GM12878 (cell line): ENCODE results near the gene SNX30. TPM values are rescaled to one million over a fixed set of nuclear protein-coding genes. Genes with fewer than 3 reads are reported as not detected.

Source experiments
- ATAC-seq: fragments of 200-7000 bp; cut with Tn5 transposase; 3 replicates; pipeline ENCODE4 v1.9.1; 2020; ENCODE audit warnings: mild to moderate bottlenecking, moderate library complexity
- BruUV-seq: library from RNA; stranded (reverse); fragments of 400-500 nt; replicated peaks from 2 replicates; lab custom pipeline; 2021; lab: Mats Ljungman, UMichigan
- CTCF ChIA-PET: fragments of 300-600 bp; sonication (Branson Sonifier 250); formaldehyde crosslinking; extraction: SDS; loops from one replicate; lab custom pipeline; 2021; ENCODE audit warnings: inconsistent platforms; lab: Yijun Ruan, JAX
- POLR2A ChIA-PET: fragments of 350-600 bp; formaldehyde crosslinking; extraction: SDS; loops from one replicate; lab custom pipeline; 2021; ENCODE audit warnings: inconsistent platforms; lab: Charles Lee
- RAD21 ChIA-PET: fragments of 300-600 bp; sonication (Branson Sonifier 250); formaldehyde crosslinking; loops from one replicate; lab custom pipeline; 2023; ENCODE audit warnings: antibody characterized with exemption; ENCODE audit not compliant: unreplicated experiment; lab: Charles Lee
- SMC1A ChIA-PET: fragments of 300-600 bp; sonication (Branson Sonifier 250); formaldehyde crosslinking; loops from one replicate; lab custom pipeline; 2023; ENCODE audit not compliant: unreplicated experiment, uncharacterized antibody; lab: Charles Lee
- DNase-seq: peaks from one replicate; pipeline ENCODE4 v3.0.0-alpha.2; 2011; ENCODE audit warnings: low read depth, low spot score
- FAIRE-seq: peaks from 3 replicates; lab custom pipeline; 2011; peaks lifted over from hg19 to GRCh38; lab: Jason Lieb, UNC
- H2AFZ ChIP-seq: 2 replicates; pipeline ENCODE4 v1.6.0; 2011; ENCODE audit warnings: low read depth, low read length, control low read depth; ENCODE audit not compliant: control insufficient read depth
- H3K27ac ChIP-seq: 2 replicates; pipeline ENCODE4 v1.5.1; 2011; ENCODE audit warnings: control low read depth; ENCODE audit not compliant: control insufficient read depth, insufficient read depth
- H3K27me3 ChIP-seq, 2 experiments: replicated peaks in 1 of 2; 2 replicates each; pipeline versions ENCODE4 v1.6.0 to v1.6.1; 2011; ENCODE audit warnings: low read length in 1 of 2; ENCODE audit not compliant: control insufficient read depth in 2 of 2, insufficient read depth in 2 of 2
- H3K36me3 ChIP-seq, 2 experiments: 2 replicates each; pipeline ENCODE4 v1.5.1; 2011; ENCODE audit warnings: low read length in 1 of 2; ENCODE audit not compliant: control insufficient read depth in 2 of 2, insufficient read depth in 2 of 2
- H3K4me1 ChIP-seq: 2 replicates; pipeline ENCODE4 v1.6.1; 2011; ENCODE audit warnings: mild to moderate bottlenecking, low read length, moderate library complexity, mixed read lengths; ENCODE audit not compliant: control insufficient read depth, insufficient read depth
- H3K4me2 ChIP-seq: 2 replicates; pipeline ENCODE4 v1.6.0; 2011; ENCODE audit warnings: control low read depth; ENCODE audit not compliant: control insufficient read depth, insufficient read depth
- H3K4me3 ChIP-seq: fragments of 200-600 bp; sonication (generic); 2 replicates; pipeline ENCODE4 v1.5.1; 2016
- H3K79me2 ChIP-seq: 2 replicates; pipeline ENCODE4 v1.6.0; 2011; ENCODE audit warnings: low read length; ENCODE audit not compliant: control insufficient read depth, insufficient read depth
- H3K9ac ChIP-seq: 2 replicates; pipeline ENCODE4 v1.8.0; 2011; ENCODE audit warnings: low read length, control low read depth, mixed read lengths; ENCODE audit not compliant: control insufficient read depth, insufficient read depth
- H3K9me3 ChIP-seq: replicated peaks from 3 replicates; pipeline ENCODE4 v1.5.1; 2011; ENCODE audit warnings: mild to moderate bottlenecking, low read length; ENCODE audit not compliant: control insufficient read depth, insufficient read depth
- H4K20me1 ChIP-seq: 2 replicates; pipeline ENCODE4 v1.6.0; 2011; ENCODE audit not compliant: control insufficient read depth, insufficient read depth
- BMI1 ChIP-seq: fragments of 450-650 bp; IDR thresholded peaks from 2 replicates; pipeline ENCODE4 v1.6.1; 2016; ENCODE audit warnings: mild to moderate bottlenecking, moderate library complexity, borderline replicate concordance
- CHD4 ChIP-seq: fragments of 200-600 bp; sonication (generic); IDR thresholded peaks from 2 replicates; pipeline ENCODE4 v1.6.1; 2016; ENCODE audit warnings: mild to moderate bottlenecking
- MEF2A ChIP-seq: IDR thresholded peaks from 2 replicates; pipeline ENCODE4 v1.6.1; 2011; ENCODE audit warnings: low read depth, mild to moderate bottlenecking, low read length, moderate library complexity; ENCODE audit not compliant: insufficient read depth
- MYB ChIP-seq: fragments of 150-350 bp; IDR thresholded peaks from 2 replicates; pipeline ENCODE4 v1.6.1; 2014; ENCODE audit warnings: mild to moderate bottlenecking, low read depth, low read length, borderline replicate concordance
- NFYB ChIP-seq: IDR thresholded peaks from 2 replicates; pipeline ENCODE4 v1.6.1; 2011; ENCODE audit warnings: low read depth, mild to moderate bottlenecking, low read length, improper control_type of control experiment, moderate library complexity; ENCODE audit not compliant: insufficient read depth
- NRF1 ChIP-seq: conservative IDR thresholded peaks from 2 replicates; pipeline ENCODE4 v1.6.1; 2011; ENCODE audit warnings: mild to moderate bottlenecking, low read depth, low read length, improper control_type of control experiment
- RELA ChIP-seq: fragments of 450-650 bp; IDR thresholded peaks from 2 replicates; pipeline ENCODE4 v1.8.0; 2014; ENCODE audit warnings: borderline replicate concordance; ENCODE audit not compliant: partially characterized antibody
- WGBS: methylation state at CpG from one replicate; pipeline ENCODE4 v1.1.6; 2016; ENCODE audit warnings: low lambda C conversion rate; ENCODE audit not compliant: insufficient replicate concordance, insufficient coverage; ENCODE audit errors: missing lambda C conversion rate; 5-methylcytosine and 5-hydroxymethylcytosine counted together
- in situ Hi-C: fragments of 300-500 bp; cut with MboI; formaldehyde crosslinking; loops from 9 replicates; pipeline ENCODE4 v1.14.3; 2018; ENCODE audit warnings: mixed read lengths
- intact Hi-C: fragments of 100-400 bp; cut with micrococcal nuclease; formaldehyde crosslinking; loops from one replicate; pipeline ENCODE4 v1.14.2; 2022; ENCODE audit not compliant: unreplicated experiment
- polyA plus RNA-seq, 11 experiments: library from polyadenylated mRNA; depleted of rRNA in 4 of 11; unstranded in 6 of 11; stranded (reverse) in 5 of 11; fragments of >200 nt; fragmentation: Nextera tagmentation in 4 of 11; fragmentation: Illumina TruSeq in 1 of 11; extraction: Ambion mirVana in 4 of 11; extraction: Trizol in 1 of 11; gene quantifications; 1 replicate in 1 of 11; 2 replicates in 10 of 11; pipeline versions ENCODE4 v1.2.1 to v1.2.3, GENCODE V29; 2011 to 2016; ENCODE audit warnings: inconsistent platforms in 2 of 11, missing spikeins in 2 of 11, low read depth in 1 of 11
- total RNA-seq, 4 experiments: library from RNA; depleted of rRNA in 3 of 4; stranded (reverse); fragments of >200 nt in 3 of 4; fragmentation: Illumina TruSeq in 1 of 4; extraction: Trizol in 1 of 4; gene quantifications; 2 replicates each; pipeline versions ENCODE4 v1.2.1 to v1.2.3, GENCODE V29; 2013 to 2021

Gene SNX30
- total and polyA plus RNA-seq, 10 of the 15 experiments (the other 5 are each of a cell fraction or from before 2014, with no cell fraction given): 0.53 to 4.0 (median 1.5) TPM

GRCh38 chr9:112852741-112853504 is 102.4 kb downstream of the SNX30 start:
- no peak overlapping the region for H3K9ac ChIP-seq
- no peaks in the 10 kb centered on the region for H3K79me2 ChIP-seq
- FAIRE-seq (no peak), DNase-seq (no peak), ATAC-seq (no peak)
- no peaks in the 10 kb centered on the region for H4K20me1 ChIP-seq
- ChIA-PET POLR2A (no interaction called here), RAD21 (no interaction called here), SMC1A (interaction anchor here (1.2 kb wide), 1 partner anchor 50 kb away, joined by 4 read pairs; no protein-coding TSS in a partner anchor), CTCF (interaction anchor here (1.8 kb wide), 1 partner anchor 50 kb away, joined by 8 read pairs; no protein-coding TSS in a partner anchor)
- H3K4me1 ChIP-seq: peaks cover 4% of the 10 kb centered on the region
- no peak overlapping the region for H3K4me3 ChIP-seq
- WGBS: 74% methylated on average over 13 of the region's 13 CpGs
- H3K36me3 ChIP-seq: no peaks in the 10 kb centered on the region
- TF ChIP-seq BMI1 (no peak), NFYB (no peak)
- in situ Hi-C loops: no loop called here
- BruUV-seq: no TSS peak
- no peak overlapping the region for H3K27ac ChIP-seq
- no peaks in the 10 kb centered on the region for H3K9me3 ChIP-seq
- H3K4me2 ChIP-seq: no peak overlapping the region
- no peaks in the 10 kb centered on the region; a peak in 1 of 4 replicates for H3K27me3 ChIP-seq
- intact Hi-C loops: no loop called here
- H2AFZ ChIP-seq: no peak overlapping the region

GRCh38 chr9:112853882-112854585 is 103.5 kb downstream of the SNX30 start:
- BruUV-seq: no TSS peak
- 57% methylated on average over 13 of the region's 13 CpGs for WGBS
- FAIRE-seq: no peak

More at GRCh38 chr9:112853882-112854585, 103.5 kb downstream of the SNX30 start:
- in situ Hi-C loops (no loop called here), intact Hi-C loops (no loop called here)
- no peak for DNase-seq
- SMC1A ChIA-PET: interaction anchor here (1.2 kb wide), 1 partner anchor 49 kb away, joined by 4 read pairs; no protein-coding TSS in a partner anchor
- Histone ChIP-seq H3K27ac (no peak overlapping the region), H3K9me3 (no peaks in the 10 kb centered on the region), H3K9ac (no peak overlapping the region), H2AFZ (no peak overlapping the region), H3K27me3 (no peaks in the 10 kb centered on the region; a peak in 1 of 4 replicates), H3K4me2 (no peak overlapping the region)
- no peak for TF ChIP-seq MEF2A
- TF ChIP-seq CHD4: no peak
- TF ChIP-seq NRF1: no peak
- no peak for TF ChIP-seq MYB
- TF ChIP-seq RELA: no peak
- TF ChIP-seq, all 136 proteins: peak for 0
- ChIA-PET POLR2A (no interaction called here), RAD21 (no interaction called here), CTCF (interaction anchor here (1.8 kb wide), 1 partner anchor 49 kb away, joined by 8 read pairs; no protein-coding TSS in a partner anchor)
- no peaks in the 10 kb centered on the region for H4K20me1 ChIP-seq
- peaks cover 13% of the 10 kb centered on the region for H3K4me1 ChIP-seq
- no peak overlapping the region for H3K4me3 ChIP-seq
- H3K79me2 ChIP-seq: no peaks in the 10 kb centered on the region
- no peaks in the 10 kb centered on the region for H3K36me3 ChIP-seq
- no peak for ATAC-seq
